Vagina (tissue), 2 donors: ENCODE measurements around the gene FIZ1.

Experiments used
- CTCF ChIP-seq, 3 experiments: fragments of 450-650 bp in 2 of 3; fragments of 200-600 bp in 1 of 3; sonication (generic) in 1 of 3; IDR thresholded peaks; one replicate each; pipeline ENCODE4 v1.5.1; 2017 to 2019; ENCODE audit warnings: antibody characterized with exemption in 3 of 3, mild to moderate bottlenecking in 2 of 3, moderate library complexity in 2 of 3
- POLR2AphosphoS5 ChIP-seq, 2 donors: sonication (generic); formaldehyde crosslinking; IDR thresholded peaks; one replicate each; pipeline ENCODE4 v1.9.0; 2017; ENCODE audit warnings: antibody characterized with exemption in 2 of 2, mild to moderate bottlenecking in 2 of 2, low read depth in 1 of 2; ENCODE audit not compliant: insufficient read depth in 1 of 2

DNA sequence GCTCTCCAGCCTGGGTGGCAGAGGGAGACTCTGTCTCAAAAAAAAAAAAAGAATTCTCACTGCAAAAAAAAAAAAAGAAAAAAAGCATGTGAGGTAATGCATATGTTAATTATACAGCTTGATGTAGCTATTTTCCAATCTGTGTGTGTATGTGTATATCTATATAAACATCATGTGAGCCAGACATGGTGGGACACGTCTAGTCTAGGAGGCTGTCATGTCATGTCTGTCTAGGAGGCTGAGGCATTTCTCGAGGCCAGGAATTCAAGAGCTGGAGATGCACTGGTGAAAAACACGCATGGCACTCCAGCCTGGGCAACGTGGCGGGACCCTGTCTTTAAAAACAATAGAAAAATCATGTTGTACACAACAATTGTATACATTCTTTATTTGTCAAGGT lies 47.1 kb downstream of the FIZ1 start:
- TF ChIP-seq CTCF (IDR thresholded peaks at IDR 0.05) = no peak
- TF ChIP-seq POLR2AphosphoS5 (IDR thresholded peaks at IDR 0.05; ENCODE audit: insufficient read depth in 1 of 2, low read depth in 1 of 2) = no peak
